ENCODE results near the gene RASGRF2. TPM values are rescaled to one million over a fixed set of nuclear protein-coding genes. Genes with fewer than 3 reads are reported as not detected.

The RASGRF2 gene
- polyA plus RNA-seq, 4 donors, result 1.8 to 17.5 (median 2.6) TPM

DNA sequence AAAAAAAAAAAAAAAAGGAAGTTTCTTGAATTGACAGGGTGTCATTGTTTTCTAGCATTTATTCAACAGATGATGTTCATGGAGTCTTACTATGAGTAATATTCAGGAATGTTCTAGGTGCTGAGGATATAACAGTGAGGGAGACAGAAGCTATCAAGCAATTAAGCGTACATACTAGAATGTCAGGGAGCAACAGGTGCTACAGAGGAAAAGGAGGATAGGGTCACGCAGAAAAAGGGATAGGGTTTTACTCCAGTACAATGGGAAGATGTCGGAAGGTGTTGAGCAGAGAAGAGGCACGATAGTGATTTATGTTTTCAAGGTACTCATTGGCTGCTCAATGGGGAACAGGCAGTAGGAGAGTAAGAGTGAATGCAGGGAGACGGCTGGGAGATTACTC is 6.6 kb upstream of the RASGRF2 start:
- DNase-seq (ENCODE audit: low read depth in 4 of 4, low spot score in 3 of 4), result no peak

GRCh38 chr5:80955082-80955590 is 5.0 kb upstream of the RASGRF2 start:
- DNase-seq (ENCODE audit: low read depth in 4 of 4, low spot score in 3 of 4), result no peak

GRCh38 chr5:80956272-80956671 is 3.9 kb upstream of the RASGRF2 start:
- no peak for DNase-seq (ENCODE audit: low read depth in 4 of 4, low spot score in 3 of 4)

- no peak for DNase-seq (ENCODE audit: low read depth in 4 of 4, low spot score in 3 of 4)
Measured at GRCh38 chr5:80957031-80957761, 3.0 kb upstream of the RASGRF2 start.

DNA sequence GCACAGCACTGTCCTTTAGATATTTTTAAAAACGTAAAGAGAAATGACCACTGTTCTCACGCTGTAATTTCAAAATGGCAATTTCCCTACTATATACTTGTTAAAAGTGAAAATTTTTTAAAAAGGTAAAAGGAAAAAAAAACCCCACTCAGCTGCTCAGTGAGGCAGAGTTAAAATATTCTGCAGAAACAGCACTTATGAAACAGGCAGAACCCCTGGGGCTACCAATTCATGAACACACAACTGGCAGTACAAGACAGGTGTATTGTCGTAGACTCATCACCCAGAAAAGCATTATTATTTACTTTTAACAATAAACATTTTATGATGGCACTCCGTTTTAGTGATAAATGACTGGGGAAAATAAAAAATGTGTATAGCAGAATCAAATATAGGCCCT is 1.5 kb upstream of the RASGRF2 start:
- DNase-seq (ENCODE audit: low read depth in 4 of 4, low spot score in 3 of 4), result no peak

- DNase-seq (ENCODE audit: low read depth in 4 of 4, low spot score in 3 of 4), result no peak
Measured at GRCh38 chr5:80959138-80959537, 1.0 kb upstream of the RASGRF2 start.

- no peak for DNase-seq (ENCODE audit: low read depth in 4 of 4, low spot score in 3 of 4)
Measured at GRCh38 chr5:80960531-80961375, 590 bp downstream of the RASGRF2 start.

- no peak for DNase-seq (ENCODE audit: low read depth in 4 of 4, low spot score in 3 of 4)
Measured at GRCh38 chr5:80961376-80962281, 1.5 kb downstream of the RASGRF2 start.

GRCh38 chr5:80962630-80963520 is 2.7 kb downstream of the RASGRF2 start:
- DNase-seq (ENCODE audit: low read depth in 4 of 4, low spot score in 3 of 4), result no peak

DNA sequence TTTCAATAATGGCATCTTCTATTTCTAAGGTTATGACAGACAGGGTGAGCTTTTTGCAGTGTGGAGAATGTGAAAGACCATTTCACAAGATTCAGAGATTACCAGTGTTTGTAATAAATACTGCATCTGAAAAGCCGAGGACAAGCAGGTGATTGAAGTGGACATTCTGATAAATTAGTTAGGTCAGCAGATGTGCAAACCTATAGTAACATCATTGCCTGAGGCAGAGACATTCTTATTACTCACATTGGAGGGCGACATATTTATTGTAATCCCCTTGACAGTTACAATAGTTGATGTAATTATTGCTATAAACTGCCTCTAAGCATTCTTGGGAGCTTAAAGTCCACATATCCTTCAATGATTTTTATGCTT is 3.3 kb downstream of the RASGRF2 start:
- DNase-seq (ENCODE audit: low read depth in 4 of 4, low spot score in 3 of 4), result no peak

DNA sequence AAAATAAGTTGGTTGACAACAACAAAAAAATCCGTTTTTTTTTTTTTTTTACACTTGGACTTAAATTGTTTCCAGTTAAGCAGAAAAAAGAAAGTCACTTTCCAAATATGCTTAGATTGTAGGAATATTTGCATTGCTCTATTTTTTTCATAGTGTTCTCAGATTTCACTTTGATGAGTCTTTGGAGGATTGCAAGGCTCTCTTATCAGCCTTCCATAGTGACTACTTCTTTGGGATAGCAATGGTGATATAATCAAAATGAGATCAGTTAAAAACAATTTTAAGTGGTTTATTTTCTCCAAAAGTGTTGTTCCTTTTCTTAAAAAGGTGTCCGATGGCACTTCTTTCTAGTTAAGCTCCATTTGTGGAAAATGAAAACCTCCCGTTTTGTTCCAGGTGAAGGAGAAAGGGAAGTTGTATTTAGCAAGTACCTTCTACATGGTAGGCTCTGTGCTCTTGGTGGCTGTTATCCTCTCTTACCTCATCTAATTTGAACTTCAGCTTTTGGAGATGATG is 3.9 kb downstream of the RASGRF2 start:
- DNase-seq (ENCODE audit: low read depth in 4 of 4, low spot score in 3 of 4), result no peak

DNA sequence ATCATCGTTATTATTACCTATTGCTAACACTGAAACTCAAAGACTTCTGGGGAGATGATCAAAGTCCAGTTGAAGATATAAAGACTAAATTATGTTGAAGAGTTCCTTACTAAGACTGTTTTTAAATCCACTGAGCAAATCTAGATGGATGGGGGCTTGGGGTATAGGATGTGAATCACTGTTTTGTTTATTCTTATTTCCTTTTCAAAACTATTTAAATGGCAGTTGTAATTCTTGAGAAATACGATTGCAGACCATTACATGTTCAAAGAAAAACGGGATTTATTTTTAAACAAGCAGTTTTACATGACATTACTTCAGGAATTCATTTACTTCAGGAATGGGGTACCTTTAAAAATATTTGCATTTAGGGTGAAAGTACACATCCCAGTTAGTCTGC is 4.3 kb downstream of the RASGRF2 start:
- no peak for DNase-seq (ENCODE audit: low read depth in 4 of 4, low spot score in 3 of 4)

GRCh38 chr5:80964919-80965318 is 4.8 kb downstream of the RASGRF2 start:
- no peak for DNase-seq (ENCODE audit: low read depth in 4 of 4, low spot score in 3 of 4)

- DNase-seq (ENCODE audit: low read depth in 4 of 4, low spot score in 3 of 4), result no peak
Measured at GRCh38 chr5:80967500-80968181, 7.5 kb downstream of the RASGRF2 start.

- no peak for DNase-seq (ENCODE audit: low read depth in 4 of 4, low spot score in 3 of 4)
Measured at GRCh38 chr5:80973027-80973426, 12.9 kb downstream of the RASGRF2 start.

DNA sequence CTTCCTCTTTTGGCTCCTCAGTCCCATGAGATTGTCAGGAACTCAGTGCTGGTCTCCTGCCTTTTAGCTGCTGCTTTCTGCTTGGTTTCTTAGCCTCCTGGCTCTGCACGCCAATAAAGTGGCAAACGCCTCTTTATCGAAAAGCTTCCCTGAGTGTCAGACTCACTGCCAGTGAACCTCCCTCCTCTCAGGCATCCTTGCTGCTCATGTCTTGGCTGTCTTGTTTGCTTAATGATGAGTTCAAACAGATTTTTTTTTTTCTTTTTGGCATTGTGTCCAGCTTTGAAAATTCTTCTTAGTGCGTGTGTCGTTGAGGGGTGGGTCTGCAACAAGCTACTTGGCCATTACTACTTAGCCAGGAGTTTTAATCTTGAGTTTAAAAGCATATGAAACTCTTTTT is 14.9 kb downstream of the RASGRF2 start:
- DNase-seq (ENCODE audit: low read depth in 4 of 4, low spot score in 3 of 4), result no peak

- no peak for DNase-seq (ENCODE audit: low read depth in 4 of 4, low spot score in 3 of 4)
Measured at GRCh38 chr5:80976985-80977384, 16.8 kb downstream of the RASGRF2 start.

DNA sequence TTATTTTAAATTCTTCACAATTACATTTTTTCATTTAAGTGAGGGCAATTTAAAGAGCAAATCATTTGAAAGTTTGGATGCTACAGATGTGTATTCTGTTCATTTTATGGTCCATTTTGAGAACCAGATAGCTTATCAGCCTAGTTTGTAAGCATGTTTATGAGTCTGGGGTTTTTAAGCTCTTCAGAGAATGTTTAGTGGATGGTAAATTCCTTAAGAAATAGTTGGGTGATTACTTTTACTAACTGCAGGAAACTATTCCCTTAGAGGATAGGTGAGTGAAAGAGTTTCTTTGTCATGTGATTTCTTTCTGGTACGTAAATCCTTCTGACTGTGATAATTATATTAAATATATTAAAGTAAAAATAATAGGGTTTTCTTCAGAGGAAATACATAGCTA is 17.6 kb downstream of the RASGRF2 start:
- DNase-seq (ENCODE audit: low read depth in 4 of 4, low spot score in 3 of 4), result no peak

GRCh38 chr5:80978772-80979317 is 18.7 kb downstream of the RASGRF2 start:
- DNase-seq (ENCODE audit: low read depth in 4 of 4, low spot score in 3 of 4), result no peak

Data from left renal pelvis (tissue), 4 donors.